GM23338 (cell line): Measurements from ENCODE around the gene ZNF451. TPM values are rescaled to one million over a fixed set of nuclear protein-coding genes. Genes with fewer than 3 reads are reported as not detected.

ENCODE experiments used
- ATAC-seq: fragments of 200-7000 bp; cut with Tn5 transposase; 3 replicates; pipeline ENCODE4 v1.9.1; 2020
- DNase-seq: peaks from one replicate; pipeline ENCODE4 v3.0.0-alpha.2; 2015; ENCODE audit warnings: low spot score
- H2AFZ ChIP-seq: fragments of 200-600 bp; sonication (generic); 2 replicates; pipeline ENCODE4 v1.8.0; 2016; ENCODE audit warnings: antibody characterized with exemption, mild to moderate bottlenecking, moderate library complexity
- H3F3A ChIP-seq: fragments of 200-600 bp; sonication (generic); replicated peaks from 2 replicates; pipeline ENCODE4 v1.8.0; 2017; ENCODE audit warnings: antibody characterized with exemption, mixed run types, low read depth
- H3K27ac ChIP-seq: fragments of 200-600 bp; sonication (generic); 2 replicates; pipeline ENCODE4 v1.6.1; 2016; ENCODE audit warnings: low read depth
- H3K27me3 ChIP-seq: fragments of 200-600 bp; sonication (generic); 2 replicates; pipeline ENCODE4 v1.8.0; 2016; ENCODE audit warnings: mild to moderate bottlenecking, mixed run types, moderate library complexity; ENCODE audit not compliant: insufficient read depth
- H3K36me3 ChIP-seq: fragments of 200-600 bp; sonication (generic); 2 replicates; pipeline ENCODE4 v1.8.0; 2016; ENCODE audit warnings: mild to moderate bottlenecking; ENCODE audit not compliant: insufficient read depth
- H3K4me1 ChIP-seq: fragments of 200-600 bp; sonication (generic); 2 replicates; pipeline ENCODE4 v1.8.0; 2016; ENCODE audit warnings: mild to moderate bottlenecking, moderate library complexity; ENCODE audit not compliant: insufficient read depth
- H3K4me2 ChIP-seq: fragments of 200-600 bp; sonication (generic); 2 replicates; pipeline ENCODE4 v1.7.1; 2017; ENCODE audit warnings: mixed run types
- H3K4me3 ChIP-seq: fragments of 200-600 bp; sonication (generic); 2 replicates; pipeline ENCODE4 v1.6.1; 2016; ENCODE audit warnings: mixed run types
- H3K79me2 ChIP-seq: fragments of 200-600 bp; sonication (generic); replicated peaks from 2 replicates; pipeline ENCODE4 v1.8.0; 2017; ENCODE audit warnings: mild to moderate bottlenecking; ENCODE audit not compliant: insufficient read depth
- H3K9me2 ChIP-seq: fragments of 200-600 bp; sonication (generic); 2 replicates; pipeline ENCODE4 v1.8.0; 2017; ENCODE audit not compliant: insufficient read depth
- H4K20me1 ChIP-seq: fragments of 200-600 bp; sonication (generic); replicated peaks from 2 replicates; pipeline ENCODE4 v1.8.0; 2017; ENCODE audit warnings: mild to moderate bottlenecking; ENCODE audit not compliant: insufficient read depth
- H3K27ac Mint-ChIP-seq: 2 replicates; pipeline ENCODE4 v1.8.0; 2020; ENCODE audit warnings: inconsistent platforms, mild to moderate bottlenecking, moderate library complexity, mixed read lengths
- H3K27me3 Mint-ChIP-seq: 3 replicates; pipeline ENCODE4 v1.8.0; 2022; ENCODE audit warnings: low read depth, mild to moderate bottlenecking, moderate library complexity, mixed read lengths, inconsistent platforms; ENCODE audit not compliant: insufficient read depth, poor library complexity
- H3K36me3 Mint-ChIP-seq: 3 replicates; pipeline ENCODE4 v1.8.0; 2021; ENCODE audit warnings: low read depth, mild to moderate bottlenecking, inconsistent platforms, moderate library complexity, mixed read lengths
- H3K4me1 Mint-ChIP-seq: 3 replicates; pipeline ENCODE4 v1.8.0; 2020; ENCODE audit warnings: mild to moderate bottlenecking, inconsistent platforms, mixed read lengths
- H3K4me3 Mint-ChIP-seq: 3 replicates; pipeline ENCODE4 v1.8.0; 2021; ENCODE audit warnings: moderate library complexity, mild to moderate bottlenecking, inconsistent platforms, mixed read lengths
- H3K9me3 Mint-ChIP-seq: 3 replicates; pipeline ENCODE4 v1.8.0; 2020; ENCODE audit warnings: moderate library complexity, mild to moderate bottlenecking, inconsistent platforms, mixed read lengths
- CREB1 ChIP-seq: fragments of 250-450 bp; sonication (Bioruptor Pico); IDR thresholded peaks from 2 replicates; pipeline ENCODE4 v1.5.0; 2020; ENCODE audit warnings: low read depth, mild to moderate bottlenecking, moderate library complexity
- CTCF ChIP-seq, 2 experiments: fragments of 200-600 bp in 1 of 2; sonication (generic) in 1 of 2; conservative IDR thresholded peaks; 2 replicates each; pipeline versions ENCODE4 v1.5.1 to v1.6.1; 2016 to 2017; ENCODE audit warnings: antibody characterized with exemption in 2 of 2, low read depth in 2 of 2, mild to moderate bottlenecking in 2 of 2, moderate library complexity in 1 of 2
- ETS1 ChIP-seq: IDR thresholded peaks from 2 replicates; pipeline ENCODE4 v1.6.1; 2016; ENCODE audit warnings: antibody characterized with exemption
- EZH2 ChIP-seq: fragments of 200-600 bp; sonication (generic); IDR thresholded peaks from one replicate; pipeline ENCODE4 v1.8.0; 2017; ENCODE audit warnings: antibody characterized with exemption, mild to moderate bottlenecking, low read depth; ENCODE audit not compliant: unreplicated experiment
- EZH2phosphoT487 ChIP-seq: fragments of 200-600 bp; sonication (generic); IDR thresholded peaks from one replicate; pipeline ENCODE4 v1.8.1; 2018; ENCODE audit warnings: antibody characterized with exemption; ENCODE audit not compliant: unreplicated experiment
- JUNB ChIP-seq: IDR thresholded peaks from one replicate; pipeline ENCODE4 v1.6.1; 2016; ENCODE audit warnings: antibody characterized with exemption; ENCODE audit not compliant: unreplicated experiment
- NANOG ChIP-seq: IDR thresholded peaks from 2 replicates; pipeline ENCODE4 v1.6.1; 2016; ENCODE audit warnings: antibody characterized with exemption, borderline replicate concordance
- POLR2AphosphoS5 ChIP-seq: IDR thresholded peaks from 2 replicates; pipeline ENCODE4 v1.6.1; 2016; ENCODE audit warnings: antibody characterized with exemption, low read depth
- STAT1 ChIP-seq: IDR thresholded peaks from one replicate; pipeline ENCODE4 v1.6.1; 2016; ENCODE audit warnings: antibody characterized with exemption; ENCODE audit not compliant: unreplicated experiment
- ZNF114 ChIP-seq: fragments of 250-450 bp; sonication (Bioruptor Pico); IDR thresholded peaks from 2 replicates; pipeline ENCODE4 v1.5.0; 2020; ENCODE audit warnings: mild to moderate bottlenecking, moderate library complexity
- ZNF331 ChIP-seq: fragments of 250-450 bp; sonication (Bioruptor Pico); IDR thresholded peaks from 2 replicates; pipeline ENCODE4 v1.5.0; 2020; ENCODE audit warnings: low read depth, mild to moderate bottlenecking, moderate library complexity
- polyA plus RNA-seq: library from polyadenylated mRNA; unstranded; fragments of >200 nt; fragmentation: Nextera tagmentation; extraction: Ambion mirVana; gene quantifications from 2 replicates; pipeline ENCODE4 v1.2.1, GENCODE V29; 2016
- total RNA-seq: library from RNA; depleted of rRNA; stranded (reverse); fragments of >200 nt; shearing (Covaris generic); gene quantifications from 2 replicates; pipeline ENCODE4 v1.2.3, GENCODE V29; 2014
- TF ChIP-seq, protein P1 (sequence below): IDR thresholded peaks from one replicate; pipeline ENCODE4 v1.6.1; 2018; ENCODE audit warnings: antibody characterized with exemption; ENCODE audit not compliant: unreplicated experiment
- TF ChIP-seq, protein P2 (sequence below): fragments of 250-450 bp; sonication (Bioruptor Pico); IDR thresholded peaks from 2 replicates; pipeline ENCODE4 v1.5.0; 2020; ENCODE audit warnings: mild to moderate bottlenecking, moderate library complexity

ZNF451 gene
- total and polyA plus RNA-seq, 2 experiments from 2014 or later, result 44.8 to 54.1 TPM

- ATAC-seq (no peak), DNase-seq (no peak)
- Histone ChIP-seq H4K20me1 (no peaks in the 10 kb centered on the region), H3K36me3 (no peaks in the 10 kb centered on the region), H3K9me2 (no peaks in the 10 kb centered on the region), H3K4me1 (peaks cover 20% of the 10 kb centered on the region), H3K4me3 (no peak overlapping the region), H3K79me2 (peaks cover 50% of the 10 kb centered on the region), H3K27me3 (no peaks in the 10 kb centered on the region), H2AFZ (no peak overlapping the region), H3F3A (no peaks in the 10 kb centered on the region), H3K27ac (no peak overlapping the region), H3K4me2 (no peak overlapping the region)
- Mint-ChIP-seq H3K27me3 (no peaks in the 10 kb centered on the region), H3K4me1 (peaks cover 17% of the 10 kb centered on the region), H3K36me3 (no peaks in the 10 kb centered on the region; the same call in 2 of the 3 replicates), H3K27ac (peak overlapping the region; percentile 63), H3K9me3 (no peaks in the 10 kb centered on the region), H3K4me3 (no peak overlapping the region)
- no peak for TF ChIP-seq POLR2AphosphoS5
- TF ChIP-seq, protein P1, sequence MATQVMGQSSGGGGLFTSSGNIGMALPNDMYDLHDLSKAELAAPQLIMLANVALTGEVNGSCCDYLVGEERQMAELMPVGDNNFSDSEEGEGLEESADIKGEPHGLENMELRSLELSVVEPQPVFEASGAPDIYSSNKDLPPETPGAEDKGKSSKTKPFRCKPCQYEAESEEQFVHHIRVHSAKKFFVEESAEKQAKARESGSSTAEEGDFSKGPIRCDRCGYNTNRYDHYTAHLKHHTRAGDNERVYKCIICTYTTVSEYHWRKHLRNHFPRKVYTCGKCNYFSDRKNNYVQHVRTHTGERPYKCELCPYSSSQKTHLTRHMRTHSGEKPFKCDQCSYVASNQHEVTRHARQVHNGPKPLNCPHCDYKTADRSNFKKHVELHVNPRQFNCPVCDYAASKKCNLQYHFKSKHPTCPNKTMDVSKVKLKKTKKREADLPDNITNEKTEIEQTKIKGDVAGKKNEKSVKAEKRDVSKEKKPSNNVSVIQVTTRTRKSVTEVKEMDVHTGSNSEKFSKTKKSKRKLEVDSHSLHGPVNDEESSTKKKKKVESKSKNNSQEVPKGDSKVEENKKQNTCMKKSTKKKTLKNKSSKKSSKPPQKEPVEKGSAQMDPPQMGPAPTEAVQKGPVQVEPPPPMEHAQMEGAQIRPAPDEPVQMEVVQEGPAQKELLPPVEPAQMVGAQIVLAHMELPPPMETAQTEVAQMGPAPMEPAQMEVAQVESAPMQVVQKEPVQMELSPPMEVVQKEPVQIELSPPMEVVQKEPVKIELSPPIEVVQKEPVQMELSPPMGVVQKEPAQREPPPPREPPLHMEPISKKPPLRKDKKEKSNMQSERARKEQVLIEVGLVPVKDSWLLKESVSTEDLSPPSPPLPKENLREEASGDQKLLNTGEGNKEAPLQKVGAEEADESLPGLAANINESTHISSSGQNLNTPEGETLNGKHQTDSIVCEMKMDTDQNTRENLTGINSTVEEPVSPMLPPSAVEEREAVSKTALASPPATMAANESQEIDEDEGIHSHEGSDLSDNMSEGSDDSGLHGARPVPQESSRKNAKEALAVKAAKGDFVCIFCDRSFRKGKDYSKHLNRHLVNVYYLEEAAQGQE, result no peak
- TF ChIP-seq CREB1 (CRISPR knock-in tag), result no peak
- TF ChIP-seq EZH2, result no peak
- no peak for TF ChIP-seq JUNB
- no peak for TF ChIP-seq EZH2phosphoT487
- TF ChIP-seq ZNF114 (CRISPR knock-in tag), result no peak
- TF ChIP-seq, protein P2, sequence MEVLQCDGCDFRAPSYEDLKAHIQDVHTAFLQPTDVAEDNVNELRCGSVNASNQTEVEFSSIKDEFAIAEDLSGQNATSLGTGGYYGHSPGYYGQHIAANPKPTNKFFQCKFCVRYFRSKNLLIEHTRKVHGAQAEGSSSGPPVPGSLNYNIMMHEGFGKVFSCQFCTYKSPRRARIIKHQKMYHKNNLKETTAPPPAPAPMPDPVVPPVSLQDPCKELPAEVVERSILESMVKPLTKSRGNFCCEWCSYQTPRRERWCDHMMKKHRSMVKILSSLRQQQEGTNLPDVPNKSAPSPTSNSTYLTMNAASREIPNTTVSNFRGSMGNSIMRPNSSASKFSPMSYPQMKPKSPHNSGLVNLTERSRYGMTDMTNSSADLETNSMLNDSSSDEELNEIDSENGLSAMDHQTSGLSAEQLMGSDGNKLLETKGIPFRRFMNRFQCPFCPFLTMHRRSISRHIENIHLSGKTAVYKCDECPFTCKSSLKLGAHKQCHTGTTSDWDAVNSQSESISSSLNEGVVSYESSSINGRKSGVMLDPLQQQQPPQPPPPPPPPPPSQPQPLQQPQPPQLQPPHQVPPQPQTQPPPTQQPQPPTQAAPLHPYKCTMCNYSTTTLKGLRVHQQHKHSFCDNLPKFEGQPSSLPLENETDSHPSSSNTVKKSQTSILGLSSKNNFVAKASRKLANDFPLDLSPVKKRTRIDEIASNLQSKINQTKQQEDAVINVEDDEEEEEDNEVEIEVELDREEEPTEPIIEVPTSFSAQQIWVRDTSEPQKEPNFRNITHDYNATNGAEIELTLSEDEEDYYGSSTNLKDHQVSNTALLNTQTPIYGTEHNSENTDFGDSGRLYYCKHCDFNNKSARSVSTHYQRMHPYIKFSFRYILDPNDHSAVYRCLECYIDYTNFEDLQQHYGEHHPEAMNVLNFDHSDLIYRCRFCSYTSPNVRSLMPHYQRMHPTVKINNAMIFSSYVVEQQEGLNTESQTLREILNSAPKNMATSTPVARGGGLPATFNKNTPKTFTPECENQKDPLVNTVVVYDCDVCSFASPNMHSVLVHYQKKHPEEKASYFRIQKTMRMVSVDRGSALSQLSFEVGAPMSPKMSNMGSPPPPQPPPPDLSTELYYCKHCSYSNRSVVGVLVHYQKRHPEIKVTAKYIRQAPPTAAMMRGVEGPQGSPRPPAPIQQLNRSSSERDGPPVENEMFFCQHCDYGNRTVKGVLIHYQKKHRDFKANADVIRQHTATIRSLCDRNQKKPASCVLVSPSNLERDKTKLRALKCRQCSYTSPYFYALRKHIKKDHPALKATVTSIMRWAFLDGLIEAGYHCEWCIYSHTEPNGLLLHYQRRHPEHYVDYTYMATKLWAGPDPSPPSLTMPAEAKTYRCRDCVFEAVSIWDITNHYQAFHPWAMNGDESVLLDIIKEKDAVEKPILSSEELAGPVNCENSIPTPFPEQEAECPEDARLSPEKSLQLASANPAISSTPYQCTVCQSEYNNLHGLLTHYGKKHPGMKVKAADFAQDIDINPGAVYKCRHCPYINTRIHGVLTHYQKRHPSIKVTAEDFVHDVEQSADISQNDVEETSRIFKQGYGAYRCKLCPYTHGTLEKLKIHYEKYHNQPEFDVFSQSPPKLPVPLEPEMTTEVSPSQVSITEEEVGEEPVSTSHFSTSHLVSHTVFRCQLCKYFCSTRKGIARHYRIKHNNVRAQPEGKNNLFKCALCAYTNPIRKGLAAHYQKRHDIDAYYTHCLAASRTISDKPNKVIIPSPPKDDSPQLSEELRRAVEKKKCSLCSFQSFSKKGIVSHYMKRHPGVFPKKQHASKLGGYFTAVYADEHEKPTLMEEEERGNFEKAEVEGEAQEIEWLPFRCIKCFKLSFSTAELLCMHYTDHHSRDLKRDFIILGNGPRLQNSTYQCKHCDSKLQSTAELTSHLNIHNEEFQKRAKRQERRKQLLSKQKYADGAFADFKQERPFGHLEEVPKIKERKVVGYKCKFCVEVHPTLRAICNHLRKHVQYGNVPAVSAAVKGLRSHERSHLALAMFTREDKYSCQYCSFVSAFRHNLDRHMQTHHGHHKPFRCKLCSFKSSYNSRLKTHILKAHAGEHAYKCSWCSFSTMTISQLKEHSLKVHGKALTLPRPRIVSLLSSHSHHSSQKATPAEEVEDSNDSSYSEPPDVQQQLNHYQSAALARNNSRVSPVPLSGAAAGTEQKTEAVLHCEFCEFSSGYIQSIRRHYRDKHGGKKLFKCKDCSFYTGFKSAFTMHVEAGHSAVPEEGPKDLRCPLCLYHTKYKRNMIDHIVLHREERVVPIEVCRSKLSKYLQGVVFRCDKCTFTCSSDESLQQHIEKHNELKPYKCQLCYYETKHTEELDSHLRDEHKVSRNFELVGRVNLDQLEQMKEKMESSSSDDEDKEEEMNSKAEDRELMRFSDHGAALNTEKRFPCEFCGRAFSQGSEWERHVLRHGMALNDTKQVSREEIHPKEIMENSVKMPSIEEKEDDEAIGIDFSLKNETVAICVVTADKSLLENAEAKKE, result no peak
- no peak for TF ChIP-seq CTCF (conservative IDR thresholded peaks at IDR 0.05; ENCODE audit: low read depth in 2 of 2)
- TF ChIP-seq ZNF331 (CRISPR knock-in tag), result no peak
- TF ChIP-seq ETS1, result no peak
- TF ChIP-seq STAT1, result no peak
- TF ChIP-seq NANOG, result no peak
Observed at GRCh38 chr6:57109880-57110279, 19.9 kb downstream of the ZNF451 start.
